Activated CD8-positive, alpha-beta T cell treated with anti-CD3 and anti-CD28 coated beads, Interleukin-2, amount 10 ng/mL, durations not matched to agents 7 days and 5 days (primary cell): ENCODE results near the gene TMED10. TPM values are rescaled to one million over a fixed set of nuclear protein-coding genes. Genes with fewer than 3 reads are reported as not detected.
"Not testable (repeated sequence)": the region's sequence is repeated elsewhere in the genome, so short reads cannot be mapped to it uniquely, and the experiment has no call there.

Experiments used
- ATAC-seq: fragments of 150-1000 bp; cut with Tn5 transposase; one replicate; pipeline ENCODE4 v1.10.0; 2021; ENCODE audit warnings: moderate library complexity
- CTCF ChIA-PET: fragments of 350-600 bp; sonication (Branson Sonifier 250); formaldehyde crosslinking; loops from one replicate; lab custom pipeline; 2021; ENCODE audit warnings: antibody characterized with exemption; lab: Charles Lee
- POLR2A ChIA-PET: fragments of 350-600 bp; sonication (Branson Sonifier 250); formaldehyde crosslinking; loops from one replicate; lab custom pipeline; 2021; ENCODE audit warnings: antibody characterized with exemption; lab: Charles Lee
- DNase-seq: peaks from one replicate; pipeline ENCODE4 v3.0.0-alpha.2; 2020
- H3K27ac Mint-ChIP-seq: one replicate; pipeline ENCODE4 v1.8.0; 2021; ENCODE audit warnings: mild to moderate bottlenecking, mixed read lengths
- H3K27me3 Mint-ChIP-seq: one replicate; pipeline ENCODE4 v1.8.0; 2021; ENCODE audit warnings: low read depth, mixed read lengths
- H3K36me3 Mint-ChIP-seq: one replicate; pipeline ENCODE4 v1.8.0; 2021; ENCODE audit warnings: low read depth, mixed read lengths
- H3K4me1 Mint-ChIP-seq: one replicate; pipeline ENCODE4 v1.8.0; 2021; ENCODE audit warnings: low read depth, mixed read lengths
- H3K4me3 Mint-ChIP-seq: one replicate; pipeline ENCODE4 v1.8.0; 2021; ENCODE audit warnings: mild to moderate bottlenecking, mixed read lengths
- H3K9me3 Mint-ChIP-seq: one replicate; pipeline ENCODE4 v1.8.0; 2022; ENCODE audit warnings: mixed read lengths; ENCODE audit not compliant: insufficient read depth
- total RNA-seq, 2 experiments: library from RNA; stranded (reverse); gene quantifications; one replicate each; pipeline ENCODE4 v1.2.3, GENCODE V29; 2021

The TMED10 gene
- total RNA-seq, 2 experiments from 2014 or later, result 177 to 188 TPM

- peaks cover 23% of the 10 kb centered on the region for H3K36me3 Mint-ChIP-seq
- no peak for DNase-seq
- ATAC-seq, result no peak
- peaks cover 53% of the 10 kb centered on the region for H3K4me1 Mint-ChIP-seq
- H3K9me3 Mint-ChIP-seq, result no peaks in the 10 kb centered on the region
- H3K4me3 Mint-ChIP-seq, result no peak overlapping the region
- no peaks in the 10 kb centered on the region for H3K27me3 Mint-ChIP-seq
- no peak overlapping the region for H3K27ac Mint-ChIP-seq
- POLR2A ChIA-PET, result interaction anchor here (1.2 kb wide), 1 partner anchor 74 kb away, joined by 3 read pairs; no protein-coding TSS in a partner anchor
- CTCF ChIA-PET, result interaction anchor here (0.8 to 1.8 kb wide), 4 partner anchors 11 to 15 kb away, joined by 3 to 8 read pairs (median 5); no protein-coding TSS in a partner anchor
Observed at GRCh38 chr14:75156111-75156510, 20.3 kb downstream of the TMED10 start.

GRCh38 chr14:75155169-75155568 lies 21.2 kb downstream of the TMED10 start:
- Mint-ChIP-seq H3K4me1 (peaks cover 46% of the 10 kb centered on the region), H3K4me3 (no peak overlapping the region), H3K36me3 (peaks cover 24% of the 10 kb centered on the region), H3K9me3 (no peaks in the 10 kb centered on the region), H3K27ac (no peak overlapping the region), H3K27me3 (no peaks in the 10 kb centered on the region)
- ChIA-PET CTCF (interaction anchor here (1.3 kb wide), 1 partner anchor 14 kb away, joined by 4 read pairs; no protein-coding TSS in a partner anchor), POLR2A (no interaction called here)
- ATAC-seq, result peak; percentile 30
- DNase-seq, result no peak

- ATAC-seq (no peak), DNase-seq (no peak)
- CTCF ChIA-PET, result no interaction called here
- POLR2A ChIA-PET, result interaction anchor here (0.7 kb wide), 1 partner anchor 144 kb away, joined by 4 read pairs; no protein-coding TSS in a partner anchor
- H3K4me1 Mint-ChIP-seq, result peaks cover 37% of the 10 kb centered on the region
- peaks cover 28% of the 10 kb centered on the region for H3K36me3 Mint-ChIP-seq
- no peaks in the 10 kb centered on the region for H3K27me3 Mint-ChIP-seq
- no peak overlapping the region for H3K27ac Mint-ChIP-seq
- H3K4me3 Mint-ChIP-seq, result no peak overlapping the region
- no peaks in the 10 kb centered on the region for H3K9me3 Mint-ChIP-seq
Observed at GRCh38 chr14:75153295-75153694, 23.1 kb downstream of the TMED10 start.

- Mint-ChIP-seq H3K27ac (no peak overlapping the region), H3K27me3 (no peaks in the 10 kb centered on the region), H3K4me3 (no peak overlapping the region), H3K4me1 (peaks cover 34% of the 10 kb centered on the region), H3K36me3 (peaks cover 29% of the 10 kb centered on the region), H3K9me3 (no peaks in the 10 kb centered on the region)
- CTCF ChIA-PET, result no interaction called here
- POLR2A ChIA-PET, result no interaction called here
- DNase-seq, result no peak
- ATAC-seq, result no peak
Observed at GRCh38 chr14:75151851-75152250, 24.6 kb downstream of the TMED10 start.

- CTCF ChIA-PET, result interaction anchor here (1.0 kb wide), 1 partner anchor 10 kb away, joined by 4 read pairs; no protein-coding TSS in a partner anchor
- H3K36me3 Mint-ChIP-seq, result peaks cover 35% of the 10 kb centered on the region
- H3K27me3 Mint-ChIP-seq, POLR2A ChIA-PET, H3K4me3 Mint-ChIP-seq, ATAC-seq, H3K27ac Mint-ChIP-seq, H3K9me3 Mint-ChIP-seq, DNase-seq: not testable (repeated sequence)
- H3K4me1 Mint-ChIP-seq, result peaks cover 32% of the 10 kb centered on the region
Observed at GRCh38 chr14:75150637-75151036, 25.8 kb downstream of the TMED10 start.

- Mint-ChIP-seq H3K27ac (no peak overlapping the region), H3K4me1 (peaks cover 32% of the 10 kb centered on the region), H3K36me3 (peaks cover 34% of the 10 kb centered on the region), H3K4me3 (no peak overlapping the region), H3K9me3 (no peaks in the 10 kb centered on the region), H3K27me3 (no peaks in the 10 kb centered on the region)
- ChIA-PET CTCF (interaction anchor here (1.0 kb wide), 1 partner anchor 10 kb away, joined by 4 read pairs; no protein-coding TSS in a partner anchor), POLR2A (no interaction called here)
- ATAC-seq (no peak), DNase-seq (no peak)
Observed at GRCh38 chr14:75150150-75150549, 26.3 kb downstream of the TMED10 start.

GRCh38 chr14:75147423-75148071 lies 28.9 kb downstream of the TMED10 start:
- Mint-ChIP-seq H3K4me1 (peaks cover 45% of the 10 kb centered on the region), H3K27me3 (no peaks in the 10 kb centered on the region), H3K9me3 (no peaks in the 10 kb centered on the region), H3K4me3 (no peak overlapping the region), H3K36me3 (peaks cover 51% of the 10 kb centered on the region), H3K27ac (no peak overlapping the region)
- POLR2A ChIA-PET, result no interaction called here
- DNase-seq (peak; percentile 47), ATAC-seq (peak; percentile 67)
- CTCF ChIA-PET, result interaction anchor here (1.0 to 1.1 kb wide), 2 partner anchors 15 to 148 kb away, joined by 3 read pairs; no protein-coding TSS in a partner anchor

- peaks cover 39% of the 10 kb centered on the region for H3K36me3 Mint-ChIP-seq
Observed at GRCh38 chr14:75144944-75145343, 31.5 kb downstream of the TMED10 start.

GRCh38 chr14:75143761-75144527 lies 32.5 kb downstream of the TMED10 start:
- DNase-seq (no peak), ATAC-seq (no peak)
- H3K4me3 Mint-ChIP-seq, result no peak overlapping the region
- ChIA-PET POLR2A (interaction anchor here (1.3 kb wide), 1 partner anchor 15 kb away, joined by 3 read pairs; no protein-coding TSS in a partner anchor), CTCF (interaction anchor here (0.6 to 5.5 kb wide), 7 partner anchors 9 to 345 kb away, joined by 3 to 86 read pairs (median 4); no protein-coding TSS in a partner anchor)
- peaks cover 37% of the 10 kb centered on the region for H3K36me3 Mint-ChIP-seq
- H3K4me1 Mint-ChIP-seq, result peaks cover 71% of the 10 kb centered on the region
- no peaks in the 10 kb centered on the region for H3K9me3 Mint-ChIP-seq
- H3K27me3 Mint-ChIP-seq, result no peaks in the 10 kb centered on the region
- H3K27ac Mint-ChIP-seq, result no peak overlapping the region

More at GRCh38 chr14:75144944-75145343, 31.5 kb downstream of the TMED10 start:
- H3K27ac Mint-ChIP-seq, result peak overlapping the region; percentile 11
- peak; percentile 38 for DNase-seq
- peak; percentile 31 for ATAC-seq
- H3K4me1 Mint-ChIP-seq, result peaks cover 61% of the 10 kb centered on the region
- no peaks in the 10 kb centered on the region for H3K27me3 Mint-ChIP-seq
- no peak overlapping the region for H3K4me3 Mint-ChIP-seq
- H3K9me3 Mint-ChIP-seq, result no peaks in the 10 kb centered on the region
- ChIA-PET CTCF (interaction anchor here (1.0 to 5.5 kb wide), 6 partner anchors 10 to 160 kb away, joined by 3 to 86 read pairs (median 4); no protein-coding TSS in a partner anchor), POLR2A (no interaction called here)

GRCh38 chr14:75142494-75142893 lies 33.9 kb downstream of the TMED10 start:
- H3K4me1 Mint-ChIP-seq, result peaks cover 73% of the 10 kb centered on the region

GRCh38 chr14:75141967-75142366 lies 34.4 kb downstream of the TMED10 start:
- ATAC-seq, result peak; percentile 51

More at GRCh38 chr14:75142494-75142893, 33.9 kb downstream of the TMED10 start:
- Mint-ChIP-seq H3K36me3 (peaks cover 35% of the 10 kb centered on the region), H3K4me3 (no peak overlapping the region), H3K27ac (no peak overlapping the region), H3K27me3 (no peaks in the 10 kb centered on the region), H3K9me3 (no peaks in the 10 kb centered on the region)
- no peak for ATAC-seq
- ChIA-PET CTCF (interaction anchor here (0.7 to 9.5 kb wide), 9 partner anchors 11 to 179 kb away, joined by 3 to 95 read pairs (median 4); no protein-coding TSS in a partner anchor), POLR2A (no interaction called here)
- no peak for DNase-seq

More at GRCh38 chr14:75141967-75142366, 34.4 kb downstream of the TMED10 start:
- no peak overlapping the region for H3K4me3 Mint-ChIP-seq
- POLR2A ChIA-PET, result no interaction called here
- peaks cover 71% of the 10 kb centered on the region for H3K4me1 Mint-ChIP-seq
- H3K27ac Mint-ChIP-seq, result no peak overlapping the region
- peak; percentile 49 for DNase-seq
- H3K27me3 Mint-ChIP-seq, result no peaks in the 10 kb centered on the region
- CTCF ChIA-PET, result interaction anchor here (0.7 to 9.5 kb wide), 18 partner anchors 10 to 518 kb away, joined by 3 to 95 read pairs (median 3); partner anchors contain the start of genes ERG28 and NEK9
- H3K9me3 Mint-ChIP-seq, result no peaks in the 10 kb centered on the region
- H3K36me3 Mint-ChIP-seq, result peaks cover 35% of the 10 kb centered on the region
